Measurements from ENCODE around the gene RASA1.
"Not testable (repeated sequence)": the region's sequence is repeated elsewhere in the genome, so short reads cannot be mapped to it uniquely, and the experiment has no call there.

RASA1 gene

DNA sequence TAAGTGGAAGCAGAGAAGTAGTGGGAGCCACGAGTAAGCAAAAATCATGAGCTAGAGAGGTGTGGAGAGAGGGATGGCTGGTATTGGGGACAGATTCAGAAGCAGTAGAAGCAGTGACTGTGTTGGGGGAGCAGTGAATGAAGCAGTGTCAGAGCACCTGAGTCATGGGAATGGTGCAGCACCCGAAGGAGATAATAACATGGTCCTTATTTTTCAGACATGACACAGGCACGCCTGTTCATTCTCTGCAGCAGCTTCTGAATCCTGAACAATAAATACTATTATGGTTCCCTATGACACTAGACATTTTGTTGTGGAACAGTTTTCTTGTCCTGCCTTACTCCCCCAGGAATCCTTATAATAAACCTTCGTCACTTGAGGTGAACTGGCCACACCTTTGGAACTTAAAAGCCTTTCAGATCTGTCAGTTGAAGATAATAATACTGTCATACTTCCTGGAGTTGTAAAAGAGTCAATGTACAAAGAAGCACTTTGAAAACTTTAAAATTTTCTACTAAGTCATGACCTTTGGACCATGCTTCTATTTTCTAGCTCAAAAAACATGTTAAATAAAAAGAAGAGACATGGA, 7.0 kb upstream of the RASA1 start:
- DNase-seq (ENCODE audit: extremely low read depth, low read depth) = no peak
- TF ChIP-seq CTCF (IDR thresholded peaks at IDR 0.05; ENCODE audit: low read depth, low read length, missing control alignments) = no peak
- no peak overlapping the region for H3K4me3 ChIP-seq (replicated peaks; ENCODE audit: low read depth, low read length)

GRCh38 chr5:87263498-87263897, 4.2 kb upstream of the RASA1 start:
- no peak overlapping the region for H3K4me3 ChIP-seq (replicated peaks; ENCODE audit: low read depth, low read length)
- DNase-seq (ENCODE audit: extremely low read depth, low read depth) = no peak
- no peak for TF ChIP-seq CTCF (IDR thresholded peaks at IDR 0.05; ENCODE audit: low read depth, low read length, missing control alignments)

DNA sequence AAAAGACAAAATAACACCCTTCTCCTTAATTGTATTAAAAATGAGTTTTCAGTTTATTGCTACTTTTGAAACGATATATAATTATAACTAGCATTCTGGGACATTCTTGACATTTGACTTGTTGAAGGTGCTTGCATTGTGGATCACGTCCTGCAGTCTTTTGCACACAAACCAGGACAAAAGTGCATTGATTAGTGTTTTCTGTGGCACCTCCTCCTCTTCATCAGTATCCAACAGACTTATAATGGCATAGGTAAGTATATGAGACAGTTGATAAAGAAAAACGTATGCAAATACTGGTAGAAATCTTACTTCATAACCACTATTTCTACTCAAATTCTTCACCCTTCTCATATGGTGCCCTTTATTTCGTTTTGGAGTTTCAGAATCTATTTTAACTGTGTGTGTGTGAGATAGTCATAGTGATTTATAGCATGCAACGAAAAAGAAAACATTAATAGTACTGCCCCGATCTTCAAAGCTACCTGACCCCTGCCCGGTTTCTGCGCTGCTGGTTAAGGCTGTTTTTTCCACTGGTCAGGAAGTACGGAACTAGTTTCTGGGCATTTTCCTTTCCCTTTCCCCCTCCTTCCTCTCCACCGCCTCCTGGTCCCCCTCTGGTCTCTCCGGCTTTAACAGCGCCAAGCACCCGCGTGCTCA, 639 bp upstream of the RASA1 start:
- TF ChIP-seq CTCF (IDR thresholded peaks at IDR 0.05; ENCODE audit: low read depth, low read length, missing control alignments) = no peak
- DNase-seq (ENCODE audit: extremely low read depth, low read depth) = no peak
- peak overlapping the region; percentile 81 for H3K4me3 ChIP-seq (replicated peaks; ENCODE audit: low read depth, low read length)

GRCh38 chr5:87268126-87268969, 665 bp downstream of the RASA1 start:
- TF ChIP-seq CTCF (IDR thresholded peaks at IDR 0.05; ENCODE audit: low read depth, low read length, missing control alignments) = no peak
- DNase-seq (ENCODE audit: extremely low read depth, low read depth) = no peak

DNA sequence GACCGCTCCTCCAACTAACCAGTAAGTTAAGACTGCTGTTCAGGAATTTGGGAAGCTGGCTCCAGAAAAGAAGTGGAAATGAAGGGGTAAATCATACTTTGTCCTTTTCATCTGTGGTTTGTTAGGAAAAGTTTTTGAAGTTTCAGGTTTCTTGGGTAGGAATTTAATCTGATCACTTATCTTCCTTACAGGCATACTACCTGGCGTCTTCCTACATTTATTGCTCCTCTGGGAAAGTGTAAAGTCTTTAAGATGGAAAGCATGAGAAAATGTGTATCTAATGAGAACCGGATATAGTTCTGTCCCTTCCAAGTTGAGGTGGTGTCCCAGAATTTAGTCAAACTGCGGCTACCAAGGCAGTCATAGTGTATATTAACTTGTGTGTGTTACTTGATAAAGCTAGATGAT, 1.3 kb downstream of the RASA1 start:
- DNase-seq (ENCODE audit: extremely low read depth, low read depth) = no peak
- peak overlapping the region; percentile 81 for H3K4me3 ChIP-seq (replicated peaks; ENCODE audit: low read depth, low read length)
- TF ChIP-seq CTCF (IDR thresholded peaks at IDR 0.05; ENCODE audit: low read depth, low read length, missing control alignments) = no peak

More at GRCh38 chr5:87268126-87268969, 665 bp downstream of the RASA1 start:
- peak overlapping the region; percentile 81 for H3K4me3 ChIP-seq (replicated peaks; ENCODE audit: low read depth, low read length)

DNA sequence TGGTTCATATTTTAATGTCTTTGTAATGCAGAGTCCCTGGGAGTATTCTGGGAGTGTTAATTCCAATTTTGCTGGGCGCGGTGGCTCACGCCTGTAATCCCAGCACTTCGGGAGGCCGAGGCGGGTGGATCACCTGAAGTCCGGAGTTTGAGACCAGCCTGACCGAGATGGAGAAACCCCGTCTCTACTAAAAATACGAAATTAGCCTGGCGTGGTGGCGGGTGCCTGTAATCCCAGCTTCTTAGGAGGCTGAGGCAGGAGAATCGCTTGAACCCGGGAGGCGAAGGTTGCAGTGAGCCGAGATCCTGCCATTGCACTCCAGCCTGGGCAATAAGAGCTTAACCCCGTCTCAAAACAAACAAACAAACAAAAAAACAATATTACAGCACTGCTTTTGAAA, 3.2 kb downstream of the RASA1 start:
- not testable (repeated sequence) for DNase-seq (ENCODE audit: extremely low read depth, low read depth); H3K4me3 ChIP-seq (replicated peaks; ENCODE audit: low read depth, low read length)

GRCh38 chr5:87276655-87277054, 9.0 kb downstream of the RASA1 start:
- DNase-seq (ENCODE audit: extremely low read depth, low read depth) = no peak
- H3K4me3 ChIP-seq (replicated peaks; ENCODE audit: low read depth, low read length) = no peak overlapping the region
- TF ChIP-seq CTCF (IDR thresholded peaks at IDR 0.05; ENCODE audit: low read depth, low read length, missing control alignments) = no peak

Data from HFF-Myc (cell line).